NCI-H2029 (cell line): ENCODE measurements around the gene SH2B3.

ENCODE experiments used
- DNase-seq: peaks from one replicate; lab custom pipeline; 2025; lab: John Stamatoyannopoulos, UW

The SH2B3 gene

DNA sequence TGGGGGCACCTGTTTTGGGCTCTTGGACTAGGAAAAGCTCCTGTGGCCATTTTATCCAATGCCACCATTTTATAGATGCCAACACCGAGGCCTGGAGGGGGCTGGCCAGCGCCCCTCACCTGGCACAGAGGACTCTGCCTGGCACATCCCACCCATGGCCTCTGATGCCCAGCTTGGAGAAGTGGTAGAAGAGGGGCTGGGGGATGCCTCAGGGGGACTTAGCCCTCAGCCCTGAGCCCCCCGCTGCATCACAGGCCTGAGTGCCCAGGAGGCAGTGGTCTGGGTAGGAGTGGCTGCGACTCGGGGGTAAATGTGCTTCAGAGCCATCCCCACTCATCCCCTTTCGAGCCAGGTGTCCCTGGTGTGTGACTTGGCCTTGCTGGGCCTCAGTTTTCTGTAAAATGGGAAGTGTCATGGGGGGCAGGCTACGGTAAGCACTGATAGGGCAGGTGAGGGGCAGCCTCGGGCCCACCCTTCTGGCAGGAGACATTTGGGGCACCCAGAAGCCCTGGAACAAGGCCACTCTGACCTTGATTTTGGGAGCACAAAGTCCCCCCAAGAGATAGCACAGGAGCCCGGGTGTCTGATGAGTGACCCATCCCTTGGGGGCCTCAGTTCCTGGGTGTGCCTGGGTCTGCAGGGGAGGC is 22.5 kb downstream of the SH2B3 start:
- no peak for DNase-seq

DNA sequence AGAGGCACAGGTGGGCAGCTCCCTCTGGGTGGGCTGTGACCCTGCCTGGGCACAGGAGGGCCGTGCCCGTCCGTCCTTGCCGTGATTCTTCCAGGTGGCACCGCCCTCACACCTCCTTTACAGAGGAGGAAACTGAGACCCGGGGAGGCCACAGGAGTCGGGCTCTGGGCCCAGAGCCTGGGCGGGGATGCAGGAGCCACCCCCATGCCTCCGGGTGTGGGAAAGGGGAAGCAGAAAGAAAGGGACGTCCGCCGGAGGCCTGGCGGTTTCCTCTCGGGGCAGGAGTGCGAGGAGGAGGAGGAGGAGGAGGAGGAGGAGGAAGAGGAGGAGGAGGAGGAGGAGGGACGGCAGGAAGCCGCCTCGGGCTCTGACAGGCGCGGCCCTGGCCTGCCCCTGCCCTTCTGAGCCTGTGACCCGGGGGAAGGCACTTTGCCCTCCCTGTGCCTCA is 23.0 kb downstream of the SH2B3 start:
- no peak for DNase-seq

DNA sequence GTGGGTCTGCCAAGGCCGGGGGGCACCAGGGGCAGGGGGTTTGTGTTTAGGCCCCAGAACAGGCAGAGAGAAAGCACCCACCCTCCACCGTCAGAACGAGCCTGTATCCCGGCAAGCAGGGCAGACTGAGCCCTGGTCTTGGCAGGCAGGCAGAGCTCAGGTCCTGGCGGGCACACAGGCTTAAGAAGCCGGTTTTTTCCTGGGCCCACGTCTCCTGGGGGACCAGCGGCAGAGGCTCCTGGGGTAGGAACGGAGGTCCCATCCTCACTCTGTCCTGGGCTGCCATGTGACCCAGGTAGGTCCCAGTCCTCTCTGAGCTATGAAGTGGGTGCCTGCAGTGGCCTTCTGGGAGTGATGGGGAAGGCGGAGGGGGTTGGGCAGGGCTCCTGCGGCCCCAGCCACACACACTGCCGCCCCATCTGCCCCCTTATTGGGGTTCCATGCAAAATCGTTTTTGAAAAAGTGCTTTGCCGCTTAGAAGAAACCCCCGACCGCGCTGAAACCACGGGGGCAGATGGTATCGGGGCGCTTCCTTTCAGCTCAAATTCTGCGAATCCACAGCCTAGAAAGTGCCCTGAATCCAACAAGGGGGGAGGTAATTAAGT is 24.2 kb downstream of the SH2B3 start:
- DNase-seq, result no peak

DNA sequence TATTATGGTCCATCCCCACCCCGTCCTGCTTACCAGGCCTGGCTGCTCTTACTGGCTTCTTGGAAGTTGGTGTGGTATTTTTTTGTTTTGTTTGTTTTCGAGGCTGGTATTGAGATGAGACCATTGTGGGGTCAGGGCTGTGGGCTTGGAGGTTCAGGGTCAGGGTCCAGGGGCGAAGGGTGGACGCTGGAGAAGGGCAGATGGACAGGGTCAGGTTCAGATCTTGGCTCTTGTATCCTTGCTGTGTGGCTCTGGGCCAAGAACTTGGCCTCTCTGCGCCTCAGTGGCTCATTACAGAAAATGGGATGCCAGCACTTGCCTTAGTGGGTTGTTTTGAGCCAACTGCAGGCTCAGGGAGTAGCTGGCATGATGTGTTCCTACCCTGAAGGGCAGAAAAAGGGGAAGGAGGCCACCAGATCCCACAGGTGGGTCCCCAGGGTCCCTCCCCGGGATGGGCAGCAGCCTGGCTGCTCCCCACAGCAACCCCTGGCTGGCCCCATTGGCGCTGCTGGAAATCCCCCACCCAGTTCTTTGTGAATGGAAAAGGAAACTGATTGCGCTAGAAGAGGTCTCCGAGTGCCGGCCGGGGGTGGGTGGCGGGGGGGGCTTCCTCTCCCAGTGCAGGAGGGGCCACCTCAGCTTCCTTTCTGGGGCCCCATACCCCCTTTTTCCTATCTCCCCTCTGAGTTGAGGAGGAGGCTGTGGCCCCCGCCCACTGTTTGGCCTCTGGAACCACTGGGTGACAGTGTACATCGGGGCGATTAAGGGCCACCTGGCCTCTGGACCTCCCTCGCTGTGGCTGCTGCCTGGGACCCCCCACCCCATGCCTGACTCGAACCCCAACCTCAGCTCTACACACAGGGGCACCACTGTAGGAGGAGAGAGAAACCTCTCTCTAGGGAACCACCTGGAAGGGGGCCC is 25.0 kb downstream of the SH2B3 start:
- no peak for DNase-seq

DNA sequence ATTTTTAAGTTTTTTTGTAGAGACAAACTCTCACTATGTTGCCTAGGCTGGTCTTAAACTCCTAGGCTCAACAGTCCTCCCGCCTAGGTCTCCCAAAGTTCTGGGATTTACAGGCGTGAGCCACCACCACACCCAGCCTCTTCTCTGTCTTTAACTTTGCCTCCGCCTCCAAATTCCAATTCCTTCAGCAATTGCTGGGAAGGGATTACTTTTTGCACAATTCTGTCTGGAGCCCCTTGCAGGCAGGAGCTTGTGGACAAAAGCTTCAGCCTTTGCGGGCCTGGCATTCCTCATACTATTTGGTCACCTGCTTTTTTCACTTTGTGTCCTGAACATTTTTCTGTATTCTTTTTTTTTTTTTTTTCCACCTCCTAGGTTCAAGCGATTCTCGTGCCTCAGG is 26.0 kb downstream of the SH2B3 start:
- DNase-seq, result no peak

DNA sequence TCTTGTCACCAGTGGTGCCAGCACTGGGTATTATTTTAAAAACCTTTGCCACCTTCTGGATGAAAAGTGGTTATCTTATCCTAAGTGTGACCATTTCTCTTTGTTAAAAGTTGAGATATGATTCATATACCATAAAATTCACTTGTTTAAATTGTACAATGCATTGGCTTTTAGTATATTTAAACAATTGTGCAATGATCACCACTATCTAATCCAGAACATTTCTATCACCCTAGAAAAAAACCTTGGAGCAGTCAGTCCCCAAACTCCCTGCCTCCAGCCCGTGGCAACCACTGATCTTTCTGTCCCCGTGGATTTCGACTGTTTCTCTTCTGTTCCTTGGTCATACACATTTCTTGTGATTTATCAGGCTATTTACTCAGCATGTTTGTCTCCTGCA is 28.3 kb downstream of the SH2B3 start:
- DNase-seq, result no peak

DNA sequence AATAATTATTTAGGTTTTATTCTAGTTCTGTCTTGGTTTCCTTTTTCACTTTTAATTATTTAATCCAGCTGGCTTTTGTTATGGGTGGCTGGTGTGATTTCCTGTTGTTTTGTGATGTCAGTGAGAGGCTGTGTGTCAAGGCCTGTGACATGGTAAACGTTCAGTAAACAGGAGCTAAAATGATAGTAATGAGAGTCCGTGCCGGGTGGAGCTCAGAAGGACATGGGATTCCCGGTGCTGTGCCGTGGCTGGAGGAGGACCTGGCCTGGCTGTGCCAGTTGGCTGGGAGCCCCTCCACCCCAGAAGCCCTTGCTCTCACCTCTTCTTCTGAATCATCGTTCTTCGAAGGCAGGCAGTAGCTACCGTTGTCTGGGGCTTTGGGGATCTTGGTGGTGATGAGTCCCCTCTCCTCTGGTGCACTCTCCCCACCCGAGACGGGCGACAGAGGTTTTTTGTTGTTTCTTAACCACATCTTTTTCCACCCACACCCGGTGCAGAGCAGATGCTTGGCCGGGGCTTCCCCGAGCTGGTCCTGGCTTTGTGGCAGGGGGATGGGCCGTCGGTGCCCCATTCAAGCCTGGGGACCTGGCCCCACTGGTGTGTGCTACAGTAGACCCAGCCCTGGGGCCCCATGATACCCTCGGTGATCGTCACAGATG is 29.1 kb downstream of the SH2B3 start:
- peak; percentile 83 for DNase-seq

DNA sequence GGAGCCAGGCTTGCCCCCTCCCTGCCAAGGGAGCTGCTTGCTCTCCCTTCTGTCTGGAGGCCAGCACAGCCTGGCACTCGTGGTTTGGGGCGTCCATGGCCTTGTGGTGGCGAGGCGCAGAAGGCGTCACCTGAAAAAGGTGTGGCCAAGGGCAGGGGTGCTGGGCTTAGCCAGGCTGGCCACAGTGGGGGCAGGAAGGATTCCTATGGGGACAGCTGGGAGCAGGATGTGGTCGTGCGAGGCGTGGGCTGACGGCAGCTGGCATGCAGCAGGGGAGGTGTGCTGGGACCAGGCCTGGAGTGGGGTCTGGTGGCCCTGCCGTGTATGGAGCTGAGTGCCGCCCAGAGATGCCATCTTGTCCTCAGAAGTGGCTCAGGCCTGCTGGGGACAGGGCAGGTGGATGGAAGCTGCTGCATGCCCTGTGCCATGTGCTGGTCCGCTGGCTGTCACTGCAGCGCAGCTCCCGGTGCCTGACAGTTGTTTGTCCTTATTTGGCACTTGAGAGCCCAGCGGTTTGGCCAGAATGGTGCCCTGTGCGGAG is 30.0 kb downstream of the SH2B3 start:
- peak; percentile 34 for DNase-seq

DNA sequence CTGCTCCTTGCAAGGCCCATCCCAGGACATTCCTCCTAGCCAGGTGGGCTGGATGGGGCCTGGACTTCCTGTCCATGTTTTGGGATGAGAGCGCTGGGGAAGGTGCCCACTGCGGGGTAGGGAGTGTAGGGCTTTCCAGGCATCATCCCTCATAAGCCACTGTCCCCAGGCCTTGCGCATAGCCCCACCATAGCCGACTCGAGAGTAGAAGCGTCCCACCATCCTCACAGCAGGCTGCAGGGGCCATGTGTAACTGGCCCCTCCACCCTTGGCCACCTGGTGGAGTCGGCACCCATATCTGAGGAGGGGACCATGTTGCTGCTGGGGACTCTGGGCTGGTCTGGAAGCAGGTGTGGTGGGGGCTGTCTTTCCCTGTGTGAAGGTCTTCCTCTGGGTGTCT is 30.5 kb downstream of the SH2B3 start:
- DNase-seq, result no peak

DNA sequence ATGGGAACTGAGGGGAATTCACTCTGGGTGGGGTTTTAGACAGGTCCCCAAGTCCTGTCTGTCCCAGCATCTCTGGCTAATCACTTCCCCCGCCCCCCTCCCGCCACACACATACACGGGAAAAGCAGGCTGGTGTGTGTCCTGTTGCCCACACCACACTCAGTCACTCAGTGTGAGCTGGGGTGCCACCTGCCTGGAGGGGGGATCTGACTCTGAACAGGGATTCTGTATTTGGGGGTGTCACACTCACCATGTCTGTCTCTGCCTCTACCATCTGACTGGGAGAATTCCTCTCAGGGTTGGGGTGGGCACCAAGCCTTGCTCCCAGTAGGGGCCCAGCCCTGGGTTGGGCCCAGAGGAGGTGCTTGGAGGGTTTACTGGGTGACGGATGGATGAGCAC is 31.1 kb downstream of the SH2B3 start:
- no peak for DNase-seq

DNA sequence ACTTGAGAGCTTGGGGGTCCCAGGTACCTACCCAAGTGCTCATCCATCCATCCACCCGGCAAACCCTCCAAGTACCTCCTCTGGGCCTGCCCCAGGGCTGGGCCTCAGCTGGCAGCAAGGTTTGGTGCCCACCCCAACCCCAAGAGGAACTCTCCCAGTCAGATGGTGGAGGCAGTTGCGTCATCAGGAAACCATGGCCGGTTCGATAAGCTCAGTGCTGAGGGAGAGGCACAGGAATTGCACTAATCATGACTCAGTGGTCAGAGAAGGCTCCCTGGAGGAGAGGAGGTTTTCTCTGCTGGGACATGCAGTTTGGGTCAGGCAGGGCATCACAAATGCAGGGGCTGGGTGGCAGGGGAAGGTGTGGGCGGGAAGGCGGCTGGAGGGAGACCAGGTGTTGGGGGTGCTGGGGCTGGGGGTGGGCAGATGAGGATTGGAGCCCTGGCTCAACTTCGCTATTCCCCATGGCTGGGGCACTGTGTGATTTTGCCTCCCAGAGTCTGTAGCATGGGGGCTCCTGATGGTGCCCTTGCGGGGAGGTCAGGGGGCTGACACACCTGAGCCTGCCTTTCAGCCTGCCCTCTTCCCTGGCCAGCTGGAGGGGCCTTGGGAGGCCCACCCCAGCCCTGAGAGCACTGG is 32.2 kb downstream of the SH2B3 start:
- DNase-seq, result no peak

DNA sequence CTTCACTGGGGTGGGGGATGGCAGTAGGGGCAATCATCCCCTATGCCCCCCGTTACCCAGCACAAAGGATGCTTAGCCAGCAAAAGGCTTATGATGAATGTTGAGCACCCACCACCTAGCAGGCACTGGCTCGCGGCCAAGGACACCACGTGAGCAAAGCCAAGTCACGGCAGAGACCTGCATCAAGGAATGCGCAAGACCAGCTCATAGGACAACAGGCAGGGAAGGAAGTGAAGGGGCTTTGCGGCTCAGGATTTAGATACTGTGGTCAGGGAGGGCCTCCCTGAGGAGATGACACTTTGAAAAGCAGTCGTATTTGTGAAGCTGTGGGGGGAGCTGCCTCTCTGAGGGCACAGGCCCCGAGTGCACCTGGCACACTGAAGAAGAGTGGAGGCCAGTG is 32.8 kb downstream of the SH2B3 start:
- DNase-seq, result peak; percentile 44

DNA sequence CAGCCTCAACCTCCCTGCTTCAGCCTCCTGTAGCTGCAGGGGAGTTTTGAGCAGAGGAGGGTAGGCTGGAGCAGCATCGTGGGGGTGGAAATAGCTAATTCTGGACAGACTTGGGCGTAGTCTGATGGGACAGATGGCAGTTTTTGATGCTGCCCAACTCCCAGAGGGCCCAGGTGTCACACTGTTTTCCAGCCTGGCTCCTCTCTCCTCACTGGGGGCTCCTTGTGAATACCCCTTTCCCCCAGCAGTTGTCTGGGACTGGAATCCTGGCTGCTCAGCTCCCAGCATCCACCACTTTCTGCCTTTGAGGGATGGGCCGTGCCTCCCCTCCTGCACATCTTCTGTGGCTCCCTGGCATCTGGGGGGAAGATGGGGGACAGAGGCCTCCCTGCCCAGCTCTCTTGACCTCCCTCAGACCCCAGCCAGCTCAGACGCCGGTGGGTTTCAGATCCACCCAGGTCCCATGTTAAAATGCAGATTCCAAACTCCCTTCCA is 34.0 kb downstream of the SH2B3 start:
- no peak for DNase-seq

DNA sequence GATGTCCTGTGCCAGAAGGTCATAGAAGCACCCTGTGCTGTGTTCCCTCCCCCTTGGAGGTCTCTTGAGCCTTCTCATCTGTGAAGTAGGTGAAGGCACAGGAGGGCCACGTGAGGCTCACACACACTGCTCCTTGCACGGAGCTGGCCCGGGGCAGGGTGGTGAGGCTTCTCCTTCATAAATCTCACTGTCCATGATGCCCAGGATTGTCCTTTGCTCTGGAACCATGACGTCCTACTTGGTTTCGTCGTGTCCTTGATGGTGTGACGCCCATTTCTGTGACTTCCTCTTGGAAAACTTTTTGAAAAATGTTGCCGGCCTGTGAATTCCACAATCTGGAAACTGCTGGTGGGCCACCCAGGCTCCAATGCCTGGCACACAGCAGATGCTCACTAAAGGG is 34.4 kb downstream of the SH2B3 start:
- no peak for DNase-seq

DNA sequence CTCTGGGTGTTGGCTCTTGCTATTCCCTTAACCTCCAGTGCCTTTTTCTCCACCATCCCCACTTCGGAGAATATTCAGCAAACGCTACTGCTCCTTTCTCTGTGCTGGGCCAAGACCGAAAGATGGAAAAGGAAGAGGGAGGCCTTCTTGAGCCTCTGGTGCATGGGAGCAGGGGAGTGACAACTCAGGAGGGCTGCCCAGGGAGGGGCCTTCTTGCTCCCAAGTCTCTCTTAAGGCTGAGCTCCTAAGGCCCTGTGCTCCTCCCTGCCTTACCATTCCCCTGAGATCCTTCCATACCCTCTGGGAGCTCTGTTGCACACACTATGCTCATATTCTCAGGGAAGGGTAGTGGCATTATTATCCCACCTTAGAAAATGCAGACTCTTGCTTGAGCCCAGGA is 34.9 kb downstream of the SH2B3 start:
- DNase-seq, result no peak

DNA sequence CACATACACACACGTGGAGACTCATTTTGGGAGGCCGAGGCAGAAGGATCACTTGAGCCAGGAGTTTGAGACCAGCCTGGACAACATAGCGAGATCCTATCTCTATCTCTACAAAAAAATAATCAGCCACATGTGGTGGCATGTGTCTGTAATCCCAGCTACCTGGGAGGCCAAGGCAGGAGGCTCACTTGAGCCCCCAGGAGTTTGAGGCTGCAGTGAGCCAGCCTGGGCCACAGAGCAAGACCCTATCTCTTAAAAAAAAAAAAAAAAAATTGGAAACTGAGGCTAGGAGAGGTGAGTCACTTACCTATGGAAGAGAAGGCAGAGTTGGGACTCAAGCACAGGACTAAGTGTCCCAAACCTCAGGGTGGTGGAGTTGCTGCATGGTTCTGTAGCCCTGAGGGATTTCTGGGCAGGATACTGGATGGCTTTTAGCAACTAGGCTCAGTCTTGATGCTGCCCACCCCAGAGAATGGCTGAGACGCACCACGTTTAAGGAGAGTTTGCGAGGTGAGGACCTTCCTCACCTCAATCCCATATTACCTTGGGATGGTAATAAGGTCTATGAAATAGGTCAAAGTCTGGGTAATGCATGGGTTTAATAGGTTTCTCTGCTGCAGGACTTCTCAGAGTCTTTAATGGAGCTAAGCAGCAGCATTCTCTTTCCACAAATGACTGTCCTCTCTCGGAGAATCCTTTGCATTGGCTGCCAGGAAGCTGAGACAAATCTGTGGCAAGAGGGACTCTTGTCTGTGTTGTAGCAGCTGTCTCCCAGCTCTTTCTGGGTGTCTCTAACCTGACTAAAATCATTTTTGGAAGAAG is 35.6 kb downstream of the SH2B3 start:
- DNase-seq, result no peak

DNA sequence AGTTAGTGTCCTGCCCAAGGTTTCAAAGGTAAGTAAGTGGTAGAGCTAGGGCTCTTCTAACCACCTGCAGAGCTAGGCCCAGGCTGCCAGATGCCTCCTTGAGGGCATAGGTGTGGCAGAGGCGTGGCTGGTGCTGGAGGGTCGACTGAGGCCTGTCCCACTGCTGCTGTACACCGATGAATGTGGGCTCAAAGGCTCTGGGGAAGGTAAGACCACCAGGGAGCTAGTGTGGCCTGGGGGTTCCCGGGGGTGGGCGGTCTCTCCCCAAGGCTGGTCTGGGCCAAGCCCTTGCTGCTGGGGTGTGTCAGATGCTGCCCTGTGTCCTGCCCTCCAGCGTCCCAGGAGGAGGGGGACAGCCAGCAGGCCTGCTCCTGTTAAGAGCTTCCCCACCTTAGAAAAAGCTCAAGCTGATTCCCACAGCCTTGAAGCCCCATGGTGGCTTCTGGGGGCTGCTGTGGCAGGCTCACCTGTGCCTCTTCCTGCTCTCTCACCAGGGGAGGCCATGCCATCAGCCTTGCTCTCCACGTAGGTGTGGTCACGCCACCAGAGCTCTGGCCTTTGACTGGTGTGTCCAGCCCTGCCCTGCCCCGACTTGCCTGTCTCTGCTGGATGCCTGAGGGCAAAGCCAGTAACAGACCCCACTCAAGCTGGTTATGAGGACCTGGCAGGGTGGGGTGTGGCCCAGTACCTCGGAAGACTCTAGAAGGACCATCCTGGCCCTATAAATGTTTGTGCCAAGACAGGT is 36.8 kb downstream of the SH2B3 start:
- no peak for DNase-seq

DNA sequence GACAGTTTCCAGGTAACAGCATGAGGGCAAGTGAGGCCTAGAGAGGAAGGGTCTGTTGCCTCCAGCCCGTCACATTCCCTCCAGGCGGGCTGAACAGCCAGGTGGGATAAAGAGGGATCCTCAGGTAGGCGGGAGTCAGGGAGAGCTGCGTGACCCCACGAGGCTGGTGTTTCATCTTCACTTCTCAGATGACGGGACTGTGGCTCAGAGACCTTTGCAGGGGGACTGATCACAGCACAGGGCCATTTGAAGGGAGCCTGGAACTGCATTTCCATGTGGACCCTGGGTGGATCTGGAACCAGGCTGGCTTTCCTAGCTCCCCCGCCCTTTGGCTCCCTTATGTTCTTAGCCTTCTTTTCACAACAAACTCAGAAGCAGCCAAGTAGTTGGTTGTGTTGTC is 37.4 kb downstream of the SH2B3 start:
- no peak for DNase-seq

DNA sequence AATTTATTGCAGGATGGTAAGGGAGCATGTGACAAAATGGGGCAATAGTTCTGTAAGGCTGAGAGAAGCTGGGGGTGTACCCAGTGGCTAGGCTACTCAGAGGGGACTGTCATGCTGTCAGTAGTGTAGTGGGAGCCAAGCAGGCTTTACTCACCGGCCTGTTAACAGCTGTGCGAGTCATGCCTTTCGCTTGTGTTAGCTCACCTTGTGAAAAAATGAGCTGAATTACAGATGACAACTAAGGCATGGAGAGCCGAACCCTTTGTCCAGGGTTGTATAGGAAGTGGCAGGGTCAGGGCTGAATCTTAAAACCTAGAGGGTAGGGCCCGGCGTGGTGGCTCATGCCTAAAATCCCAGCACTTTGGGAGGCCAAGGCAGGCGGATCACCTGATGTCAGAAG is 37.9 kb downstream of the SH2B3 start:
- DNase-seq, result no peak

DNA sequence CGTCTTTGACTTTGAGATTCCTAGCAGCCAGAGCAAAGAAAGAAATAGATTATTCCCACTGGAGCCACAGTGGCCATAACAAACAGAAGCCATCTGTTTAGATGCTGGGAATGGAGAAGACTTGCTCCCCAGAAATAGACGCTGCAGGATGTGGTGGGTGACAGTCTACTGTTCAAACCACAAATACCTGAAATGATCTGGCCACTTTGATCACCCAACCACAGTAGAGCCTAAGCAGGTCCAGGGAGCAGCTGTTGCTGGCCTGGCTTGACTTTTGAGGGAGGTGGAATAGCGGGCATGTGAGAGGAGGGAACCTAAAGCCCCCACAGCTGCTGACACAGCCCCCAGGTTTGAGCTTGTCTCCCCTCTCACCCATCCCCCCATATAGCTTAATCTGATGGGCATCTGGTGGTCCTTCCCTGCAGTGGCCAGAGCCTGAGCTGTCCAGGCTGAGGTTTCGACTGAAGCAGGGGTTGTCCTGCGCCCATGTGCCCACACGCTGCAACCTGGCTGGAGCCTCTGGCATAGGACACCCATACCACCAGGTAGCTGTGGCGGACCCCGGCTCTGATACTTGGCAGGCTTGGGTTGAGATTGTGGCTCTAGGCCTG is 38.7 kb downstream of the SH2B3 start:
- DNase-seq, result no peak
